T-helper 9 cell (primary cell): ENCODE results near the gene RNF212.
A peak's percentile ranks its signal among the peaks of the same experiment; 100 is the strongest.
"Not testable (repeated sequence)": the region's sequence is repeated elsewhere in the genome, so short reads cannot be mapped to it uniquely, and the experiment has no call there.

Experiments
- DNase-seq: peaks from one replicate; pipeline ENCODE4 v3.0.0-alpha.2; 2020
- total RNA-seq, 2 donors: gene quantifications; one replicate each; lab custom pipeline; 2026; lab: John Stamatoyannopoulos, UW

The RNF212 gene
- total RNA-seq, result 0.24 to 2.0 reads per million in 2 donors

GRCh38 chr4:1113311-1114009 is at the start of gene RNF212:
TSS of gene RNF212 (minus strand) at chr4:1113564. CDS start at chr4:1113464, 100 bp downstream.
- DNase-seq, result peak; percentile 16

DNA sequence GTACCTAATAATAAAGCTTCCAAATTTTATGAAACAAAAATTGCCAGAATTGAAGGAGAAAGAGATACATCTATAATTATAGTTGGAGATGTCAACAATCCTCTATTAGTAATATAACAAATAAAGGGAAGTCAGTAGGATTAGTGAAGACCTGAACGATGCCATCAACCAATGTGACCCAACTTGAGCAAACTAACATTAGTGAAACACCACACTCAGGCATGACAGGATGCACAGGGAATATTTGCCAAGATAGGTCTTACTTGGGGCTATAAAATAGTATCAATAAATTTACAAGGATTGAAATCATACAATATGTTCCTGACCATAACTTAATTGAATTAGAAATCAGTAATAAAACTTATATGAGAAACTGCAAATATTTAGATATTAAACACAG is 47.0 kb upstream of the RNF212 start:
- DNase-seq, result no peak

DNA sequence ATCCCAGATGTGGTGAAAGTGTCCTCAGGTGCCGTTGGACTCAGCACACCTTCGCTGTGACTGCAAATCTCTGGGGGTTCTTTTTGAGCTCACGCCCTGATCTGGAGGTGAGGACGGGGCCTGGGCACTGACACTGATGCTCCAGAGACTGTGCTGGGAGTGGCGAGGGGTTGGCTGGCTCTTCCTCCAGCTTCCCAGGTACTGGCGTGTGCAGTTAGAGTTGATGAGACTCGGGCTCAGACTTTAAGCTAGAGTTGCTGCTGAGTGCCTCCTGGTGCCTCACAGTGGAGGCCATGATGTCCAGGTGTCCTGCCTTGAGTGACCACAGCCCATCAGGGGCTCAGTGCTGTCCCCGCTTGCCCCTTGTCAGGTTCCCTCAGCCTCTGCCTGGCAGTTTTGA is 42.7 kb upstream of the RNF212 start:
- DNase-seq, result no peak

DNA sequence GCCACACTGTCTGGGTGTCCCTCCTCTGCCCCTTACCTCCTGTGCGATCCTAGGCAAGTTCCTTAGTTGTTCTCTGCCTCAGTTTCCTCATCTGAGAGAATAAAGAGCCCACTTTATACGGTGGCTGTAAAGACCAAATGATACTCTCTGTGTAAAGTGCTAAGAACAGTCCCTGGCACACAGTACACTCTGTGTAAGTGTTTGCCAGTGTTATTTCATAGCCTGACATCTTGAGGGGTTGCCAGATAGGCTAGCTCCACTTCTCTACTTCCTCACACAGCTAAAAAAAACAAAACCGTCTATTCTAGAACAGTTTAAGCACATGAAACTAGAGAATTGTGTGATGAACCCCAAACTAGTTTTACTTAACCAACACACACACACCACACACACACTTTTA is 42.0 kb upstream of the RNF212 start:
- DNase-seq, result no peak

- no peak for DNase-seq
Observed at GRCh38 chr4:1154523-1155182, 41.3 kb upstream of the RNF212 start.

DNA sequence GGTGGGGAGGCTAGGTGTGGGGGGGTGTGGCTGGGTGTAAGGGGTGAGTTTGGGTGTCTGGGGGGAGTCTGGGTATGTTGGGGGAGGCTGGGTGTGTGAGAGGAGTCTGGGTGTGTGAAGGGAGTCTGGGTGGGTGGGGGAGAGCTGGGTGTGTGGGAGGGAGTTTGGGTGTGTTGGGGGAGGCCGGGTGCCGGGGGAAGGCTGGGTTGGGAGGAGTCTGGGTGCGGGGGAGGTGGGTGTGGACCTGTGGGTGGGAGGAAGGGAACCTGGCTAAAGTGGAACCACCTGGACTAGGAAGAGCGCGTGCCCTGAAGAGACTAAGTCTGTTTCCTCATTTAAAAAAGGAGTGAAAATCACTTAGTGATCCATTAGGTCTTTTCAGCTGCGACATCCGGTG is 40.8 kb upstream of the RNF212 start:
- DNase-seq, result no peak

GRCh38 chr4:1153567-1154090 is 40.3 kb upstream of the RNF212 start:
- no peak for DNase-seq

- no peak for DNase-seq
Observed at GRCh38 chr4:1152290-1152689, 38.9 kb upstream of the RNF212 start.

- DNase-seq, result no peak
Observed at GRCh38 chr4:1151541-1151940, 38.2 kb upstream of the RNF212 start.

- no peak for DNase-seq
Observed at GRCh38 chr4:1150875-1151274, 37.5 kb upstream of the RNF212 start.

- no peak for DNase-seq
Observed at GRCh38 chr4:1139860-1140259, 26.5 kb upstream of the RNF212 start.

DNA sequence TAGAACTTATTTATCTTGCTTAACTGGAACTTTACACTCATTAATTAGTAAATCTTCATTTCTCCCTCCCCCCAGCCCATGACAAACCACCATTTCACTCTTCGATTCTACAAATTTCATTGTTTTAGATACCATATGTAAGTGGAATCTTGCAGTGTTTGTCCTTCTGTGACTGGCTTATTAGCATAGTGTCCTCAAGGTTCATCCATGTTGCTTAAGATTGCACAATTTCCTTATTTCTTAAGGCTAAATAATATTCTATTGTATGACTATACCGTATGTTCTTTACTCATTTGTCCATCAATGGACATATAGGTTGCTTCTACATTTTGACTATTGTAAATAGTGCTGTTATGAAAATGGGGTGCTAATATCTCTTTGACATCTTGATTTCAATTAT is 24.5 kb upstream of the RNF212 start:
- no peak for DNase-seq

DNA sequence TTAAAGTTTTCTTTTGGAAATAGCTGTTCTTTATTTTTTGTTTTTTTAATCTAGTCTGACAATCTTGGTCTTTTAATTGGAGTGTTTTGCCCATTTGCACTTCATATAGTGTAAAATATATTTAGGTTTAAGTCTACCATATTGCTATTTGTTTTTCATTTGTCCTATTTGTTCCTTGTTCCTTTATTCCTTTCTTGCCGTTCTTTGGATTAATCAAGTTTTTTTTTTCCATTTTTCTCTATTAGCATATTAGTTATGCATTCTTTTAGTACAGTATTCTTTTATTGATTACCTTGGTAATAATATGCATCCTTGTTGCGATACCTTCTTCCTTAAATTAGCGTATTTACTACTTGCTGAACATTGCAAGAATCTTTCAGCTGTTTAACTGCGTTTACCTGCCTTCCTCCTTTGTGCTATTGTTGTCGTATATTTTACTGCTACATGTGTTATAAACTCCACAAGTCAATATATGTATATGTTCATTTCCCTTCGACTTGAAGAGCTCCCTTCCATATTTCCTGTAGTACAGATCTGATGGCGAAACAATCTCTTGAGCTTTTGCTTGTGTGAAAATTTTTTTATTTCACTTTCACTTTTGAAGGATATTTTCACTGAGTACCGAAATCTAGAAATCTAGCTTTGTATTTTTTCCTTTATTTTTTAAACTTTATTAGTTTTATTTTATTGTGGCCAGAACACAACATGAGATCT is 23.9 kb upstream of the RNF212 start:
- DNase-seq, result no peak

- DNase-seq, result no peak
Observed at GRCh38 chr4:1136048-1136447, 22.7 kb upstream of the RNF212 start.

GRCh38 chr4:1133033-1133432 is 19.7 kb upstream of the RNF212 start:
- no peak for DNase-seq

GRCh38 chr4:1130316-1131186 is 17.2 kb upstream of the RNF212 start:
- peak; percentile 65 for DNase-seq

- no peak for DNase-seq
Observed at GRCh38 chr4:1126506-1126905, 13.1 kb upstream of the RNF212 start.

GRCh38 chr4:1125466-1125865 is 12.1 kb upstream of the RNF212 start:
- not testable (repeated sequence) for DNase-seq

GRCh38 chr4:1124818-1125217 is 11.5 kb upstream of the RNF212 start:
- no peak for DNase-seq

DNA sequence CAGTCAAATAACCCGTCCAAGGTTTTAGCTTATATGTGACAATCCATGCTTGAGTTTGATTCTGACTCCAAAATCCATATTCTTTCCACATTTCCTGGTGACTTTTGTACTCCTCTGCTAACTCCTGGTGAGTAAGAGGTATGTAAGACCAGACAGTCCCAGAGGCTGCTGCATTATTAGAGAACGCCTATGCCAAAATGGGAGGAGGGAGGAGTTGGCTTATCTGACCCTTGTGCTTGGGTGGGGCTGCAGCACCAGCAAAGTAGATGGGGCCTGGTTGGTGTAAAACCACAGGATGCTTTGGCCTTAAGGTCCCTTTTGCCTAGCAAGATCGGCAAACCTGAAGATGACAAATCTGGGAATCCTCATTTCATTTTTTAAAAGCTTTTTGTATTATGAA is 9.1 kb upstream of the RNF212 start:
- no peak for DNase-seq

GRCh38 chr4:1116838-1117237 is 3.5 kb upstream of the RNF212 start:
- no peak for DNase-seq

DNA sequence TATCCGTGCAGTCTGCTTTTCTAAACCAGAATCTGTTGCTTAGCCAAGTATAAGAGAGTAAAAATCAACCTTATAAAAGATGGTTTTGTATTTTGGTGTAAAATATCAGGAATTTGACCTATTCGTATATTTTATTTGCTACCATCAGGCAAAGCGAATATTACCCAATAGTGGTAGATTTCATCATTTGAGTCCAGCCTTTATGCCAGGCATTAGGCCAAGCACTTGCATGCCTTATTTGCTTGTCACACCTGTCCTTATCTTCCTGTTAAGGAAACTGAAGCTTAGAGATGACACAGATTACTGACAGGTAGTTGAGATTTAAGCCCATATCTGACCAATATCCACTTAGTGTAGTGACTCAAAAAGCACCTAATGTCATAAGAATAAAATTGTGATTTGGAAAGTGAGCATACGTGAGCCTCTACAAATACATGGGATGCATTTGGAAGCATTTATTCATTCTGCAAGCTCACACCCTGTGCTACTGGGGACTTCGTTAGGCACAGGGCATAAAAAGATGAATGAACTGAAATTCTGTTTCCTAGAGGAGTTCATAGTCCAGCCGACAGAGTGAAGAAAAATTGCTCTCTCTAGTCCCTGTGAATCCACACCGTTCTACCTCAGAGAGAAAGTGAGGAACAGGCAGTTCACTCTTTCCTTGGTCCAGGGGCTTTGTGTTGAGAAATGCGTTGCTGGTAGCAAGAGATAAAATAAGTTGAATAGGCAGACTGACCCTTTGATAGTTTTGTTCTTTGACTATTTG is 2.3 kb upstream of the RNF212 start:
- DNase-seq, result no peak
